ENCODE results near the gene XAGE1A. TPM values are rescaled to one million over a fixed set of nuclear protein-coding genes. Genes with fewer than 3 reads are reported as not detected.
"Not testable (repeated sequence)": the region's sequence is repeated elsewhere in the genome, so short reads cannot be mapped to it uniquely, and the experiment has no call there.

The XAGE1A gene
- total RNA-seq, 2 experiments from 2014 or later, result not detected

DNA sequence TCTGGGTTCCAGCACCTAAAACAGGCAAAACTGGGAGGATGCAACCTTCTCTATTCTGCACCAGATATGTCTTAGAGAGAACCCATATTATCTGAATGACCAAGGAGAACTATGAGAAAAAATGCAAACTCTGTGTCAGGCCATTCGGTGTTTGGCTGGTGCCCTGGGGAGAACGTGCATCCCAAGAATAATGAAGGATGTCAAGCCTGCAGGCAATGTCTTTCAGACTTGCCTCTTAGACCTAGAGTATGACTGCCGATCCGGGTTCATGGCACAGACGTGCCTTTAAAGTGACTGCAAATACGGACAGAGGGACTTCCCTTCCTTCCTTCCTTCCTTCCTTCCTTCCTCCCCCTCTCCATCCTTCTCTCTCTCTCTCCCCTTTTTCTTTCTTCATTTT lies 14.3 kb downstream of the XAGE1A start:
- no peaks in the 10 kb centered on the region for H3K4me1 Mint-ChIP-seq (ENCODE audit: low read depth)
- ATAC-seq (no peak), DNase-seq (no peak)
- no peak overlapping the region for H3K4me3 Mint-ChIP-seq
- H3K27ac Mint-ChIP-seq, result no peak overlapping the region
- CTCF ChIA-PET, result no interaction called here
- no peaks in the 10 kb centered on the region for H3K36me3 Mint-ChIP-seq (ENCODE audit: low read depth)
- TF ChIP-seq, protein P1, sequence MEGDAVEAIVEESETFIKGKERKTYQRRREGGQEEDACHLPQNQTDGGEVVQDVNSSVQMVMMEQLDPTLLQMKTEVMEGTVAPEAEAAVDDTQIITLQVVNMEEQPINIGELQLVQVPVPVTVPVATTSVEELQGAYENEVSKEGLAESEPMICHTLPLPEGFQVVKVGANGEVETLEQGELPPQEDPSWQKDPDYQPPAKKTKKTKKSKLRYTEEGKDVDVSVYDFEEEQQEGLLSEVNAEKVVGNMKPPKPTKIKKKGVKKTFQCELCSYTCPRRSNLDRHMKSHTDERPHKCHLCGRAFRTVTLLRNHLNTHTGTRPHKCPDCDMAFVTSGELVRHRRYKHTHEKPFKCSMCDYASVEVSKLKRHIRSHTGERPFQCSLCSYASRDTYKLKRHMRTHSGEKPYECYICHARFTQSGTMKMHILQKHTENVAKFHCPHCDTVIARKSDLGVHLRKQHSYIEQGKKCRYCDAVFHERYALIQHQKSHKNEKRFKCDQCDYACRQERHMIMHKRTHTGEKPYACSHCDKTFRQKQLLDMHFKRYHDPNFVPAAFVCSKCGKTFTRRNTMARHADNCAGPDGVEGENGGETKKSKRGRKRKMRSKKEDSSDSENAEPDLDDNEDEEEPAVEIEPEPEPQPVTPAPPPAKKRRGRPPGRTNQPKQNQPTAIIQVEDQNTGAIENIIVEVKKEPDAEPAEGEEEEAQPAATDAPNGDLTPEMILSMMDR (IDR thresholded peaks at IDR 0.05), result no peak
- peaks cover 3% of the 10 kb centered on the region for H3K27me3 Mint-ChIP-seq
- POLR2A ChIA-PET, result no interaction called here
- intact Hi-C loops (cut with micrococcal nuclease), result no loop called here
- no peaks in the 10 kb centered on the region for H3K9me3 Mint-ChIP-seq

DNA sequence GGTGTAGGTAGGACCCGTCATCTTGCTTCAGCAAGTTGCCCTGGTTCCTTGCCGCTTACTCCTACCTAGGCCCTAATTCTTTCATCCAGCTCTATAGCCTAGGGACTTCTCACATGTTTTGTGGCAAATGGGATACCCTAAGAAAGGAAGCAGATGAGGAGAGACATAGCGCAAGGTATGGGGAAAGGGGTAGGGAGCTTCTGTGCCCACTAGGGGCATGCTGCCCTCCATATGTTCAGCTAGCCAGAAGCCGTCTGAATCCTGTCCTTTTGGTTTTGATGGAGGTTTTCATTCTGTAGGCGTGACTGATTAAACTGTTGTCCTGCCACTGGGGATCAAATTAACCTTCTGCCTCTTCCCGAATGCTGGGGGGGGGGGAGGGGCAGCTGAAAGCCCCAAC lies 15.5 kb downstream of the XAGE1A start:
- POLR2A ChIA-PET; H3K9me3 Mint-ChIP-seq; intact Hi-C loops (cut with micrococcal nuclease); H3K36me3 Mint-ChIP-seq (ENCODE audit: low read depth); CTCF ChIA-PET; DNase-seq; ATAC-seq; H3K4me3 Mint-ChIP-seq; H3K4me1 Mint-ChIP-seq (ENCODE audit: low read depth); H3K27me3 Mint-ChIP-seq; H3K27ac Mint-ChIP-seq: not testable (repeated sequence)

DNA sequence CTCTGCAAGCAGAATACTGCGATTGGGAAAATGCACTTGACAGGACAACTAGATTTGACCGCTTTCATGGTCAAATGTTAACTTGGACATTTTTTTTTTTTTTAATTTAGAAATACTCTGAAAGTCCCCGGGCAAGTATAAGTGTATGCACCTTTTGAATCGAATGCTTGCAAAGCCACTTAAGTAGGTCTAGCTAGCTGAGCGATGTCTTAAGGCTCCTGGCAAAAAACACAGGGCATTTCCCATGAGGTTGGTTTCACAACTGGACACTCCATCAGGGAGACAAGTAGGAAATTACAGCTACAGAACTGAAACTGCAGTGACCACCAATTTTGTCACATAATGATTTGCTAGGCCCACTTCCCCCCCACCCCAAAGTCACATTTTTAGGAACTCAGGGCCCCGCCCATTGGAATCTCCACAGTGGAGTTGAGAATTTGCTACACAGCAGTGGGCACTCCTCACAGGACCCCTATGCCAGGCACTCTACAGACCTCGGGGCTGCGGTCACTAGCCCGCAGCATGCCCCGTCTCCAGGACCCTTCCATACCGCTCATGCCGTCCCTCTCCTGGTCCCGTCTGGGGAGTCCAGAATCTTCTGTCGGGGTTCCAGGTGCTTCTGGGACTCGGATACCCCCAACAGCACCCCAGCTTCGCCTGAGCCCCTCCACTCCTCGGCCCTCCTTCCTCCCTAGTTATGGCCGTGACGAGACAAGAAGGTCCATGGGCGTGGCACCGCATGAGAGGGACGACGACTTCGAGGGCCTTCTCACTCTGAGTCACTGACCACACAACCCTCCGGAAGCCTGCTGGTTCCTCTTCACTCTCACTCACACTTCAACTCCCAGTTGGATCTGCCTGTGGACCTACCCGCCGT lies 20.7 kb downstream of the XAGE1A start:
- H3K4me3 Mint-ChIP-seq; H3K4me1 Mint-ChIP-seq (ENCODE audit: low read depth); intact Hi-C loops (cut with micrococcal nuclease); POLR2A ChIA-PET; ATAC-seq; H3K27me3 Mint-ChIP-seq; H3K27ac Mint-ChIP-seq; H3K9me3 Mint-ChIP-seq; DNase-seq; CTCF ChIA-PET; H3K36me3 Mint-ChIP-seq (ENCODE audit: low read depth): not testable (repeated sequence)

DNA sequence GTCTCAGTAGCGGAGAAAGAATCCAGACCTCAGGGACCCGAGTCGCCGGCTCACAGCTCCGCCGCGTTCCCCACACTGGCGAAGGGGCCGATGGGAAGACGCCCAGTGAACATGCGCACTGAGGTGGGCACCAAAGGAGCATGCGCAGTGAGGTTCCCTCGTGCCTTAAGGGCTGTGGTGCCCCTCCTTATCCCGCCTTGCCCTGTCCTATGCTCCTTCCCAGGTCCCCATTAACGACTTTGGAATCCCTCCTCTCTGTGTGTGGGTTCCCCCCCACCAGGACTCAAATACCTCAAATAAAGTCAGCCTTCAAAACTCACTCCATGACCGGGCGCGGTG lies 21.3 kb downstream of the XAGE1A start, which contains the start of gene XAGE1B:
XAGE1B (minus strand) TSS at position 77 of the 339 bp plus-strand sequence. CDS start 1,536 bp downstream, outside the sequence.
- ATAC-seq; H3K4me3 Mint-ChIP-seq; intact Hi-C loops (cut with micrococcal nuclease); H3K27ac Mint-ChIP-seq; H3K4me1 Mint-ChIP-seq (ENCODE audit: low read depth); DNase-seq; H3K36me3 Mint-ChIP-seq (ENCODE audit: low read depth); CTCF ChIA-PET; H3K9me3 Mint-ChIP-seq; POLR2A ChIA-PET; H3K27me3 Mint-ChIP-seq: not testable (repeated sequence)

DNA sequence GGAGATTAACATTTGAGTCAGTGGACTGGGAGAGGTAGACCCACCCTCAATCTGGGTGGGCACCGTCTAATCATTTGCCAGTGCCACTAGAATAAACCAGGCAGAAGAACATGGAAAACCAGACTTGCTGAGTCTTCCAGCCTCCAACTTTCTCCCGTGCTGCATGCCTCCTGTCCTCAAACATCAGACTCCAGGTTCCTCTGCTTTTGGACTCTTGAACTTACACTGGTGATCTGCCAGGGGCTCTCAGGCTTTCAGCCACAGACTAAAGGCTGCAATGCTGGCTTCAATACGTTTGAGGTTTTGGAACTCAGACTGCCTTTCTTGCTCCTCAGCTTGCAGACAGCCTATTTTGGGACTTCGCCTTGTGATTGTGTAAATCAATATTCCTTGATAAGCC lies 45.4 kb downstream of the XAGE1A start:
- H3K9me3 Mint-ChIP-seq; H3K36me3 Mint-ChIP-seq (ENCODE audit: low read depth); H3K4me1 Mint-ChIP-seq (ENCODE audit: low read depth); ATAC-seq; intact Hi-C loops (cut with micrococcal nuclease); CTCF ChIA-PET; DNase-seq; H3K27me3 Mint-ChIP-seq; POLR2A ChIA-PET; H3K4me3 Mint-ChIP-seq; H3K27ac Mint-ChIP-seq: not testable (repeated sequence)

DNA sequence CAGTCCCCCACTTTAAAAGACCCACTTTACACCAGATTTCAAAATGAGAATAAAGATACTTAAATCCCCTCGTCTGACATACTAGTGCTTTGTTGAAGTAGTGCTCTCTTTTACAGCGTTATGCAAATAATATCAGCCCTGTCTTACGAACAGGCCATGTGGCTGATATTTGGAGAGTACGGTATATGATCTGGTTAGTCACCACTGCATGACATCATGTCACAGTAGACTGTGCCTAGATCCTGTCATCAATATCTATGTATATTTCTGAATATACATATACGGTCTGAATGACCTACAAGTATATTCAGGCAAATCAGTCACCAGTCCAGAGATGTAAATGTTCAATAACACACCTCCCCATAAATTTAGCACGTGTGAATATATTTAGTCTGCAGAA lies 46.7 kb downstream of the XAGE1A start:
- Mint-ChIP-seq H3K4me3 (no peak overlapping the region), H3K27ac (no peak overlapping the region), H3K9me3 (no peaks in the 10 kb centered on the region), H3K27me3 (peaks cover 2% of the 10 kb centered on the region), H3K4me1 (ENCODE audit: low read depth) (no peaks in the 10 kb centered on the region), H3K36me3 (ENCODE audit: low read depth) (no peaks in the 10 kb centered on the region)
- no peak for ATAC-seq
- CTCF ChIA-PET, result no interaction called here
- TF ChIP-seq, protein P1 (IDR thresholded peaks at IDR 0.05), result no peak
- no peak for DNase-seq
- POLR2A ChIA-PET, result no interaction called here
- intact Hi-C loops (cut with micrococcal nuclease), result no loop called here

DNA sequence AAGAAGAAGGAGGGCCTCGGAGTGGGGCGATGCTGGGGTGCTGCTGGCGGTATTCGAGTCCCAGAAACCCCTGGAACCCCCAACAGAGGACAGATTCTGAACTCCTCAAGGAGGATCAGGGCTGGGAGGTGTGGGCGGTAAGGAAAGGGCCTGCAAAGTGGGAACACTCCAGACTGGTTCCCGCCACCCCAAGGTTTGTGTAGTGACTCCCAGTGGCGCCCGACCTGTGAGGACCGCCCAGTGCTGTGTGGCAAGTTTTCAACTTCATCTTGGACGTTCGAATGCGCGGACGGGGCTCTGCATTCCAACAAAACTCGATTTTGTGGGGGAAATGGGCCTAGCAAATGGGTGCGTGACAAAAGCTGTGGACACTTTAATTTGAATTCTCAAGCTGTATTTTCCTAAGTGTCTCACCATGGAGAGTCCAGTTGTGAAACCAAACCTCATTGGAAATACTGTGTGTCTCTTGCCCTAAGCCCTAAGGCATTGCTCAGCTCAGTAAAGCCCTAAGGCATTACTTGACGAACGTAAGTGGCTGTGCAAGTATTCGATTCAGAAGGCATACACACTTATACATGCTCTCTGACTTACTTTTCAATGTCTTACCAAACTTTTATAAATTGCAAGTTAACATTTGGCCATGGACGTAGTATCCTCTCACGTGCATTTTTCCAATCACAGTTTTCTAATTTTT lies 48.7 kb downstream of the XAGE1A start:
- Mint-ChIP-seq H3K36me3 (ENCODE audit: low read depth) (no peaks in the 10 kb centered on the region), H3K4me1 (ENCODE audit: low read depth) (no peaks in the 10 kb centered on the region), H3K9me3 (no peaks in the 10 kb centered on the region), H3K27me3 (peaks cover 2% of the 10 kb centered on the region), H3K4me3 (no peak overlapping the region), H3K27ac (no peak overlapping the region)
- intact Hi-C loops (cut with micrococcal nuclease), result no loop called here
- TF ChIP-seq, protein P1 (IDR thresholded peaks at IDR 0.05), result no peak
- CTCF ChIA-PET, result no interaction called here
- POLR2A ChIA-PET, result no interaction called here
- DNase-seq (no peak), ATAC-seq (no peak)

DNA sequence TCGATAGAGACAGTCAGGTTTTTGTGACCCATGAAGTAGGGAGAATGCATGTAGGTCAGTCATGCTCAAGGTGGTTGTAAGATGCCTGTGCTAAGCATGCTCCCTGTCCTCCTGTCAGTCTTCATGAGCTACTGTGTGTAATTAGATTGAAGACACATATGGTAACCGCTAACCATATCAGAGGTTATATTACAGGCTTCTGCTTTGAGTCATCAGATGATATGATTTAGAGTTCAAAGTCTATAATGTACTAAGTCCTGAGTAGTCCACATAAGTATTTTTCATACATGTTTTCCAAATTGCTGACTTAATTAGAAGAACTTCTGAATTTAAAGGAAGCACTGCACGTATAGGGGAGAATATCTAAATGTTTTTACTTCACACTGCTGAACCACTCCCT lies 53.2 kb downstream of the XAGE1A start:
- H3K27me3 Mint-ChIP-seq; POLR2A ChIA-PET; H3K4me3 Mint-ChIP-seq; H3K36me3 Mint-ChIP-seq (ENCODE audit: low read depth); intact Hi-C loops (cut with micrococcal nuclease); ATAC-seq; DNase-seq; H3K27ac Mint-ChIP-seq; CTCF ChIA-PET; H3K9me3 Mint-ChIP-seq; H3K4me1 Mint-ChIP-seq (ENCODE audit: low read depth): not testable (repeated sequence)
